C4-2B (cell line): ENCODE data around the gene ZDHHC14.

Source experiments
- H3K27ac ChIP-seq: fragments of 450-650 bp; 2 replicates; pipeline ENCODE4 v1.5.1; 2017
- ZFX ChIP-seq: fragments of 450-650 bp; IDR thresholded peaks from 2 replicates; pipeline ENCODE4 v1.6.1; 2017
- TF ChIP-seq, protein P1 (sequence below): fragments of 450-650 bp; conservative IDR thresholded peaks from 2 replicates; pipeline ENCODE4 v1.5.1; 2017; ENCODE audit warnings: mild to moderate bottlenecking

ZDHHC14 gene

GRCh38 chr6:157668009-157668401 lies 287.0 kb downstream of the ZDHHC14 start:
- H3K27ac ChIP-seq: no peak overlapping the region
- TF ChIP-seq, protein P1, sequence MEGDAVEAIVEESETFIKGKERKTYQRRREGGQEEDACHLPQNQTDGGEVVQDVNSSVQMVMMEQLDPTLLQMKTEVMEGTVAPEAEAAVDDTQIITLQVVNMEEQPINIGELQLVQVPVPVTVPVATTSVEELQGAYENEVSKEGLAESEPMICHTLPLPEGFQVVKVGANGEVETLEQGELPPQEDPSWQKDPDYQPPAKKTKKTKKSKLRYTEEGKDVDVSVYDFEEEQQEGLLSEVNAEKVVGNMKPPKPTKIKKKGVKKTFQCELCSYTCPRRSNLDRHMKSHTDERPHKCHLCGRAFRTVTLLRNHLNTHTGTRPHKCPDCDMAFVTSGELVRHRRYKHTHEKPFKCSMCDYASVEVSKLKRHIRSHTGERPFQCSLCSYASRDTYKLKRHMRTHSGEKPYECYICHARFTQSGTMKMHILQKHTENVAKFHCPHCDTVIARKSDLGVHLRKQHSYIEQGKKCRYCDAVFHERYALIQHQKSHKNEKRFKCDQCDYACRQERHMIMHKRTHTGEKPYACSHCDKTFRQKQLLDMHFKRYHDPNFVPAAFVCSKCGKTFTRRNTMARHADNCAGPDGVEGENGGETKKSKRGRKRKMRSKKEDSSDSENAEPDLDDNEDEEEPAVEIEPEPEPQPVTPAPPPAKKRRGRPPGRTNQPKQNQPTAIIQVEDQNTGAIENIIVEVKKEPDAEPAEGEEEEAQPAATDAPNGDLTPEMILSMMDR: no peak
- no peak for TF ChIP-seq ZFX

DNA sequence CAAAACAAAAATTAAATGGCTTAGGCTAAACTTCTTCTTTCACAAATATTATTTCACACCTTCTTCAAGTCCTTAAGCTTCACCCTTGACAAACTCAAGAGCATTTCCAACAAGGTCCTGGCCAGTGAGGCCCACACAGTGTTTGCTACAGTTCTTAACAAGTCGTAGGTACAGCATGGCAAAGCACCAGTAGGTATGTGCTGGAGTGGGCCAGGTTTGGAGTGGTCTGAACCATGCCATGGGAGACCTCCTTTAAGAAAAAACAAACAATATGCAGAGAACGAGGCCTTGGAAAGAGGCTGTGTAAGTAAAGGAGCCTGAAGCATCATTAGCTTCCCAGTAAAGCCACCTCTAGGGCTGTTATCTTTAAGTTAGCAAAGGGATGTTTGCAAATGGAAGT lies 287.7 kb downstream of the ZDHHC14 start:
- H3K27ac ChIP-seq: no peak overlapping the region
- TF ChIP-seq ZFX: no peak
- TF ChIP-seq, protein P1: no peak

- H3K27ac ChIP-seq: no peak overlapping the region
- TF ChIP-seq, protein P1: no peak
- TF ChIP-seq ZFX: no peak
These were observed 288.3 kb downstream of the ZDHHC14 start for GRCh38 chr6:157669323-157669722.

DNA sequence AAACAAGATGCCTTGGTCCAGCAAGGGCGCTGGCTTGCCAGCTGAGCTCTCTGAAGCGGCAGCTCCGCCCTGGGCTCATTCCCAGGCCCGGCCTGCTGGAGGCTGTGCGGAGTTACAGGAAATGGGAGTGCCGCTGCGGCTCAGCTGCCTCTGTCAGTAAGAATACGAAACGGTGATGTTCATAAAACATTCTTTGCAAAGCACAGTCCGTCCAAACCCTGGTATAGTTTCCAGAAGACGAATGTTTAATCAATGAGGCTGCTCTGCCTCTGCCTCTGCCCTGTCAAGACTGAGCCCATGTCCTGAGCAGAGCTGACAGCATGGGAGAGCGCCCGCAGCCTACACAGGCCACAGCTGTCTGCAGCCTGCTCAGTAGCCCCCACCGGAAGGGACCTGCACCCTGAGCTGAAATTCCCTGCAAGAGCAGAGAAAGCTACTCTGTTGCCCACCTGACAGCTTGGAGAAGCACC lies 288.8 kb downstream of the ZDHHC14 start:
- TF ChIP-seq ZFX: no peak
- TF ChIP-seq, protein P1: no peak
- no peak overlapping the region for H3K27ac ChIP-seq

GRCh38 chr6:157670466-157671186 lies 289.6 kb downstream of the ZDHHC14 start:
- TF ChIP-seq, protein P1: no peak
- TF ChIP-seq ZFX: no peak
- no peak overlapping the region for H3K27ac ChIP-seq

DNA sequence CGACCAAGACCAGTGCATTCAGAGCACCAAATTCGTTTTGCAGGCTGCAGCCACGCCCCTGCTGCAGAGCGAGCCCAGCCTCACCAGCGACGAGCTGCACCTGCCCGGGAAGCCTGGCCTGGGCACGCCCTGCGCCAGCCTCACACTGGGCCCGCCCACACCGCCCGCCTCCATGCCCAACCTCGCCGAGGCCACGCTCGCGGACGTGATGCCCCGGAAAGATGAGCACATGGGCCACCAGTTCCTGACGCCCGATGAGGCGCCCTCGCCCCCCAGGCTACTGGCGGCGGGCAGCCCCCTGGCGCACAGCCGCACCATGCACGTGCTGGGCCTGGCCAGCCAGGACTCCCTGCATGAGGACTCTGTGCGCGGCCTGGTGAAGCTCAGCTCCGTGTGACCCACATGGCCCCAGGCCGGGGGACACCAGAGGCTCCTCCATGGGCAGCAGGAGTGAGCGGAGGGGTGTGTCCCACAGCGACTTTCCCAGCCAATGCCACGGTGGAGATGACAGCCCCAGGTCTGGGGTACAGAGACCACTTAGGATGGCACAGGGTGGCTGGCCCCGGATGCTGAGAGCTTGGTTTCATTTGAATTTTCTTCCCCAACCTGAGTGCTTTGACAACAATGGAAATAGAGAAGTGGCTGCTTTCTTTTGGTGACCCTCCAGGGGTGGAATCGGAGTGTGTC lies 291.9 kb downstream of the ZDHHC14 start:
- TF ChIP-seq ZFX: no peak
- TF ChIP-seq, protein P1: no peak
- no peak overlapping the region for H3K27ac ChIP-seq

DNA sequence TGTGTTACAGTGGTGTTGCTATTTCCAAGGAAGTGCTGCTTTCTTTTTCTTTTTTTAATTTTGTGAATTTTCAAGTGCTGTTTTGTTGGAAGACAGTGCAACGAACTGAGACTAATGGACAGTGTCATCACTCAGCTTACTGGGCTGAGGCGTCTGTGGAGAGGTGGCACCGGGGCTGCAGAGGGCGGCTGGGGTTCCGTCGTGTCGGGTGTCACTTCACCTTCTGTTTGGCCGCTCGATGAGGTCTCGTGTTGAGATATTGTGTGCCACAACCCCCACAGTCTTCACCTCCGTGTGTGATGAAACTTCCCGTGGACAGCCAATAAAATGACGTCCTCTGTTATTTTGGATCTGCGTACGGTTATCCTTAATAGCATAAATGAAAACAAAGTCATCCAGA lies 292.6 kb downstream of the ZDHHC14 start:
- H3K27ac ChIP-seq: no peak overlapping the region
- no peak for TF ChIP-seq ZFX
